Panc1 (cell line): ENCODE measurements around the gene SAXO2. TPM values are rescaled to one million over a fixed set of nuclear protein-coding genes. Genes with fewer than 3 reads are reported as not detected.
A peak's percentile ranks its signal among the peaks of the same experiment; 100 is the strongest.
"Not testable (repeated sequence)": the region's sequence is repeated elsewhere in the genome, so short reads cannot be mapped to it uniquely, and the experiment has no call there.

Experiments used
- ATAC-seq: fragments of 200-7000 bp; cut with Tn5 transposase; 2 replicates; pipeline ENCODE4 v1.9.1; 2020; ENCODE audit warnings: mild to moderate bottlenecking, moderate library complexity
- BruUV-seq: library from RNA; stranded (reverse); fragments of 400-500 nt; replicated peaks from 2 replicates; lab custom pipeline; 2021; lab: Mats Ljungman, UMichigan
- CTCF ChIA-PET: fragments of 300-600 bp; sonication (Branson Sonifier 250); formaldehyde crosslinking; loops from one replicate; lab custom pipeline; 2022; ENCODE audit warnings: antibody characterized with exemption; lab: Charles Lee
- POLR2A ChIA-PET: fragments of 300-600 bp; sonication (Branson Sonifier 250); formaldehyde crosslinking; loops from one replicate; lab custom pipeline; 2022; ENCODE audit warnings: antibody characterized with exemption; lab: Charles Lee
- DNase-seq: peaks from one replicate; pipeline ENCODE4 v3.0.0-alpha.2; 2010; ENCODE audit warnings: low read depth, low spot score
- H3K27ac ChIP-seq: 2 replicates; pipeline ENCODE4 v1.5.1; 2011; ENCODE audit warnings: mild to moderate bottlenecking, low read length, inconsistent platforms
- H3K27me3 ChIP-seq: fragments of 200-500 bp; sonication (Bioruptor generic); 2 replicates; pipeline ENCODE4 v1.6.0; 2014; ENCODE audit warnings: low read length, inconsistent platforms; ENCODE audit not compliant: control insufficient read depth, insufficient read depth
- H3K36me3 ChIP-seq: fragments of 200-500 bp; sonication (Bioruptor generic); 2 replicates; pipeline ENCODE4 v1.5.1; 2014; ENCODE audit warnings: inconsistent platforms, mild to moderate bottlenecking, low read length, moderate library complexity; ENCODE audit not compliant: control insufficient read depth, insufficient read depth
- H3K4me1 ChIP-seq: 2 replicates; pipeline ENCODE4 v1.5.1; 2011; ENCODE audit warnings: inconsistent platforms, mild to moderate bottlenecking, low read length, moderate library complexity; ENCODE audit not compliant: control insufficient read depth, insufficient read depth
- H3K4me3 ChIP-seq, 2 experiments: 2 replicates each; pipeline ENCODE4 v1.5.1; 2011 to 2012; ENCODE audit warnings: low read depth in 2 of 2, low read length in 2 of 2, mild to moderate bottlenecking in 2 of 2, inconsistent platforms in 1 of 2, moderate library complexity in 1 of 2
- H3K9me3 ChIP-seq: fragments of 200-500 bp; sonication (Bioruptor generic); 2 replicates; pipeline ENCODE4 v1.5.1; 2014; ENCODE audit warnings: low read depth, mild to moderate bottlenecking, inconsistent platforms, low read length, moderate library complexity; ENCODE audit not compliant: control insufficient read depth, insufficient read depth
- in situ Hi-C: cut with HindIII; loops from 2 replicates; pipeline ENCODE4 v1.10.0; 2016; ENCODE audit warnings: low sequenced_read_pairs, low pct_unique_long_range_greater_than_20kb
- intact Hi-C: fragments of 100-400 bp; cut with micrococcal nuclease; formaldehyde crosslinking; loops from one replicate; pipeline ENCODE4 v1.10.0; 2022; ENCODE audit not compliant: unreplicated experiment
- total RNA-seq: library from RNA; stranded (reverse); gene quantifications from one replicate; pipeline ENCODE4 v1.2.1, GENCODE V29; 2021; ENCODE audit not compliant: unreplicated experiment

The SAXO2 gene
- total RNA-seq, 1 experiment from 2014 or later = 1.1 TPM

DNA sequence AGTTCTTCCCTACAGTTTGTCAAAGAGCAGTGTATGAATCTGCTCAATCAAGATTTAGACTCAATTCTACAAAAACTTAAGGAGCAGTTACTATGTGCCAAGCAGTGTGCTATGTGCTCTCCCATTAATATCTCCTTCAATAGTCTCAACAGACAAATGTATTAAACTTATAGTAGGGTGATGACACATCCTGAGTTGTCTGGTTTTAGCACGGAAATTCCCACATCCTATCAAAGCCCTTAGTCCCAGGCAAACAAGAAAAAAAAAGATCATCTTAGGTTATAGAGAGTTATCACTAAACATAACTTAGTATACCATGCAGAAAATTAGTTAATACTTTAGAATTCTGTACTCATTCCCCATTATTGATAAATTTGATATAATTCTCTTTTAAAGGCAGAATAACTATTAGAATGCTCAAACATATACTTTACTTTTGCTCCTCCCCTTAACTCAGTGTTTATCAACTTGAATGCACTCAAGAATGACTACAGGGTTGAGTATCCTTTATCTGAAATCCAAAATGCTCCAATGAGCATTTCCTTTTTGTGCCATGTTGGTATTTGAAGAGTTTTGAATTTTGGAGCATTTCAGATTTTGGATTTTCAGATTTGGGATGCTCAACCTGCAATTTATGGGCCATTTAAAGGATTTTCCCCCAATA lies 20.6 kb upstream of the SAXO2 start:
- H3K9me3 ChIP-seq, H3K27ac ChIP-seq, H3K36me3 ChIP-seq, in situ Hi-C loops, H3K4me3 ChIP-seq, POLR2A ChIA-PET, CTCF ChIA-PET, DNase-seq, H3K27me3 ChIP-seq, BruUV-seq, H3K4me1 ChIP-seq, intact Hi-C loops, ATAC-seq: not testable (repeated sequence)

DNA sequence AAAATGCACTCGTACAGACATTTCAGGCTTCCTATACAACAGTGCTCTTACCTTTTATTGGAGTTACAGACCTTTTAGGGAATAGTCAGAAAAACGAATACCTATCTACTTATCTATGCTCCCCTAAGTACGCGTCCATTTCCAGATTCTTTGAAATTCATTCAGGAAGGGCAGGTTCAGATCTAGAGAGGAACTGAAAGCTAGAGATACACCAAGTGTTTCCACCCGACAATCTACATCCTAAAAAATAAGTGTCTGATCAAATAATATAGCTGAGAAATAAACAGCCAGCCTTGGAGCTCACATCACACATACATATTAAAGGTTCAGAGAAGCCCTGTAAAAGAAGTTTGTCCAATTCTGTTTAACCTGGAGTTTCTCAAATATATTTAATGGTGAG lies 19.0 kb upstream of the SAXO2 start:
- DNase-seq, CTCF ChIA-PET, H3K9me3 ChIP-seq, ATAC-seq, intact Hi-C loops, POLR2A ChIA-PET, in situ Hi-C loops, H3K4me1 ChIP-seq, H3K36me3 ChIP-seq, H3K4me3 ChIP-seq, BruUV-seq, H3K27ac ChIP-seq, H3K27me3 ChIP-seq: not testable (repeated sequence)

DNA sequence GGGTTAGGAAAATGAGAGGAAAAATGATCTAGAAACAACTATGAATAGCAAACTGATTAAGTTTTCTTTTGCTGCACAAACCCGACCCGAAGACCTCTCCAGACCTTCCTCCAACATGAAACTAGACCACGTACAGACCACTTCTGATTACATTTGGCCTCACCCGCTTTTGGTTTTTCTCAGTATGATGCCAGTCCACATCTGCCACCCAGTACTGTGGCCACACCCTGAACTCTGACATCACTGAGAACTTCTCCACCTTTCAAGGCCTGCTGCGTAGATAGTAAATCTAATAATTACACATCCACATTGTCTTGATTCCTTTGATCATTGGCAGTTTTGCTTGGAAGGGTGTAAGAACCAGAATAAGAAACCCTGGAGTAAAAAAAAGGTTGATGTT lies 16.7 kb upstream of the SAXO2 start:
- H3K27ac ChIP-seq, CTCF ChIA-PET, H3K36me3 ChIP-seq, H3K4me3 ChIP-seq, in situ Hi-C loops, H3K9me3 ChIP-seq, intact Hi-C loops, BruUV-seq, POLR2A ChIA-PET, H3K4me1 ChIP-seq, ATAC-seq, H3K27me3 ChIP-seq, DNase-seq: not testable (repeated sequence)

GRCh38 chr15:82248261-82248660 lies 14.4 kb upstream of the SAXO2 start:
- H3K4me1 ChIP-seq, H3K4me3 ChIP-seq, H3K9me3 ChIP-seq, in situ Hi-C loops, H3K27me3 ChIP-seq, H3K27ac ChIP-seq, H3K36me3 ChIP-seq, BruUV-seq, DNase-seq, intact Hi-C loops, ATAC-seq, POLR2A ChIA-PET, CTCF ChIA-PET: not testable (repeated sequence)

DNA sequence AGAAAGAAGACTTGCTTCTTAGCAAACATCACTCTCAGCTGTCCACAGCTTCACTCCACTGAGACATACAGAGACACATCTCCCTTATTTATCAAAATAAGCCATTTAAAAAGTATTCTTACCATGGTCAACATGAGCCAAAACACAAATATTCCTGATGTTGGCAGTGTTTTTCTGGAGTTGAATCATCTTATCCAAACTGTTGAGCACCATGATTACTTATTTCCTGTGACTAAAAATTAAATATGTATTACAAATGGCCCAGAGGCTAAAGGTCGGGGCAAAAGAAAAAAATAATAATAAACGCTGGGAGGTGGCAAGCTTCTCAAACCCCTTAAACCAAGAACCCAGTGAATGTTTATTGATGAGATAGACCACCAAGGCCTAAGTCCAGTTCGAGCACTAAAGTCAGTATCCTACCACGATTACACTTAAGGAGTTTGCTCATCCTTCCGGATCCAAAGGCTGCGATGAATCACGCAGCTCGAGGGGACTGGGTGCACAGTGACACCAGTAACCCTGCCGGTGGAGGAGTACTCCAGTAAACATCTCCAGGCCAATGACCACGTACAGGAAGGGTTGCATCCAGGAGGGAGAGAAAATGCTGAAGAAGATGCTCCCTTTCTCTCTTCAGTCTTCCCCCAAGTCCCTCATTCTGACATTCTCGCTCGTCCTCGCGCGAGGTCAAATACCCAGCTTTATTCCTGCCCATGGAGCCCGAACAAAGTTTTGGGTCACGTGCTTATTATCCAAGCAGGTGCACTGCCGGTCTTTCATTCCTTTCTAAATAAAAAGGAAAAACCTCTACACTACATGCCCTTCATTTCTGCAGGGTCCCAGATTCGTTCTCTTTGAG lies 824 bp upstream of the SAXO2 start:
- POLR2A ChIA-PET, CTCF ChIA-PET: not testable (repeated sequence)

More for the DNA sequence above, 824 bp upstream of the SAXO2 start:
- ATAC-seq = peak; percentile 60
- Histone ChIP-seq H3K4me3 (peak overlapping the region; percentile 66 to 74), H3K4me1 (peaks cover 10% of the 10 kb centered on the region), H3K27ac (peak overlapping the region; percentile 71)
- DNase-seq = peak; percentile 61
- in situ Hi-C loops, H3K27me3 ChIP-seq, H3K9me3 ChIP-seq, intact Hi-C loops, BruUV-seq, H3K36me3 ChIP-seq: not testable (repeated sequence)
